ENCODE data around the gene JMJD1C. TPM values are rescaled to one million over a fixed set of nuclear protein-coding genes. Genes with fewer than 3 reads are reported as not detected.

Gene JMJD1C
- polyA plus RNA-seq, 3 donors from 2014 or later: 13.4 to 37.4 (median 16.0) TPM

DNA sequence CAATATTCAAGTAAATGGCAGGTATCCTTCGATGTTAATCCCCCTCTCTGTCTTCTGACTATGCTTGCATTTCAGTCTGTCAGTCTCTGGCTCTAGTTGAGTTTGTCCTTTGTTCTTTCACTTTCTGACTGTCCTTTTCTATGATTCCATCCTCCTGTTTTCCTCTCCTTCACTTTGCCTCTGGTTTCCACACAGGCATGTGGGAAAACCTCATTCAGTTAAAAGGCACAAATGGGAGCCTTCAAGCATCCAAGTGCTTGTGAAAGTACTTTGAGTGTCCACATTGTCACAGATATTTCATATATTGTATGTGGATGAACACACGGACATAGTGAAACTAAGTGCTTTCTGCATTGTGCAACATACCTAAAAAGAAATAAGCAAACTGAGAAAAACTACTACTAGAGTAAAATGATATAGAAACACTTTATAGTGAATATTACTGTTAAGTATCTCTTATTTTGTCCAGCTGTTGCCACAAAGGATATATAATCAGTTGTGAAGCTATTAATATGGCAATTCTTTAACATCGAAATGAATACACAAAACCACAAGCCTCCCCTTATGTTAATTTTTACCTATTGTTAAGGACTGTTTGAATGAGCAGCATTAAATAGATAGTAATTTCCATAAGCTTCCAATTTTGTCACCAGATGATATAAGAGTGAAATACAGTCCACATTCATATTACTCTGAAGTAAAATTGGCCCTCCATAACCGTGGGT lies 260.9 kb downstream of the JMJD1C start:
- Mint-ChIP-seq H3K27ac (peak overlapping the region in 5 of 6 donors; percentile 13 to 80 (median 59)), H3K9me3 (no peaks in the 10 kb centered on the region), H3K27me3 (ENCODE audit: low read depth in 3 of 3) (peaks cover 0 to 1% (median 0%) of the 10 kb centered on the region in 3 donors), H3K4me1 (peaks cover 19 to 44% of the 10 kb centered on the region in 2 donors), H3K36me3 (peaks cover 3 to 18% (median 17%) of the 10 kb centered on the region in 3 donors), H3K4me3 (peak overlapping the region in 3 of 5 donors; percentile 39 to 81 (median 59))
- DNase-seq: no peak

DNA sequence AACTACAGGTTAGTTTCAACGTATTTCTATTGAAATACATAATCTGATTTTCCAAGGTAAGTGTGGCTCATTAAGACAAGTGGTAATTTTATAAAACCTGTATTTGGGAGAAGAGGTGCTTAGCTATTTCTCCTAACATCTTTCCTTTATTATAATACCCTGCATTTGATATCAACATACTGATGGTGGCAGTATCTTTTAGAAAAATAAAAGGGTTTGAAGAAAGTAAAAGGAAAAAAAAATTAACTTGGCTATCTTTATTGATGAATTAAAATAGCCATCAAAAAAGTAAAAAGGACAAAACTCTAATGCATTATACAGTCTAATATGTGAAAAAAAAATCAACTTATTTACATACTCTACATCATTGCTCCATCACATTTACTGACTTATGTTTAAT lies 264.7 kb downstream of the JMJD1C start:
- Mint-ChIP-seq H3K4me1 (peaks cover 8 to 18% of the 10 kb centered on the region in 2 donors), H3K36me3 (peaks cover 9 to 27% (median 13%) of the 10 kb centered on the region in 3 donors), H3K9me3 (no peaks in the 10 kb centered on the region), H3K27ac (no peak overlapping the region), H3K4me3 (no peak overlapping the region), H3K27me3 (ENCODE audit: low read depth in 3 of 3) (no peaks in the 10 kb centered on the region)
- DNase-seq: no peak

DNA sequence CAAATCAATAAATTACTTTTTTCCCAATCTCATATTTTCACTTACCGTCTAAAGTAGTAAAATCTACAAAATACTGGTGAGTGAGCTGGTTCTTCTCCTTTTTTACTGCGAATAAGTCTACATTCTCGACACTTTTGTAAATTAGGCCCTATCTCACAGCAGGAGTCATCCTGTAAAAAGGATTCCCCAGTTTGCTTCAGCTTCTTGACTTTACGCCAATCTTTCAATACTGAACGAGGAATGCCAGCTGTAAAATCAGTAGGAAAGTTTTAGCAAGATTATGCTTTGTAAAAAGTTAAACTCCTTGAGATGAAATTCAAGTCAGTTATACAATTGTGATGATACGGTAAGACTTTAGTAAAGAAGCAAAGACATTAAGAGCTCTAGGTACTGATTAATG lies 265.3 kb downstream of the JMJD1C start:
- H3K27me3 Mint-ChIP-seq (ENCODE audit: low read depth in 3 of 3): no peaks in the 10 kb centered on the region
- H3K4me3 Mint-ChIP-seq: no peak overlapping the region
- no peaks in the 10 kb centered on the region for H3K9me3 Mint-ChIP-seq
- no peak overlapping the region for H3K27ac Mint-ChIP-seq
- DNase-seq: no peak
- peaks cover 9 to 27% (median 13%) of the 10 kb centered on the region in 3 donors for H3K36me3 Mint-ChIP-seq
- H3K4me1 Mint-ChIP-seq: peaks cover 8 to 17% of the 10 kb centered on the region in 2 donors

DNA sequence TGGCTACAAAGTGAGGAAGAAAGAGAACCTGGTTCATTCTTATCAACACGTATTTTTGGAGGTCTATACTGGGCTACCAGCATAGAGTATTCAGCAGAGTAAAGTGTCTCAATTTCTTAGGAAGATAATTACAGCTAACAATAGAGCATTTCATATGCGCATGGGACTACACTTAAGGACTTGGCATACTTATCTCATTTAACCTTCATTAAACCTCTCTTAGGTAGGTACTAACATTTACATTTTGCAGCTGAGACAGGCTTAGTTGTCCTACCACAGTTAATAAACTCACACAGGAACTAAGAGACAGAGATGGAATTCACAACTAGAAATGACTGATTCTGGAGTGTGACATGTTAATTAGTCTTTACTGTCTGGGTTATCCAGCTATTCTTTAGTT lies 266.1 kb downstream of the JMJD1C start:
- Mint-ChIP-seq H3K36me3 (peaks cover 9 to 26% (median 13%) of the 10 kb centered on the region in 3 donors), H3K27ac (peak overlapping the region in 2 of 6 donors; percentile 0 to 5), H3K9me3 (no peaks in the 10 kb centered on the region), H3K4me3 (no peak overlapping the region), H3K27me3 (ENCODE audit: low read depth in 3 of 3) (no peaks in the 10 kb centered on the region), H3K4me1 (peaks cover 5 to 9% of the 10 kb centered on the region in 2 donors)
- DNase-seq: no peak

DNA sequence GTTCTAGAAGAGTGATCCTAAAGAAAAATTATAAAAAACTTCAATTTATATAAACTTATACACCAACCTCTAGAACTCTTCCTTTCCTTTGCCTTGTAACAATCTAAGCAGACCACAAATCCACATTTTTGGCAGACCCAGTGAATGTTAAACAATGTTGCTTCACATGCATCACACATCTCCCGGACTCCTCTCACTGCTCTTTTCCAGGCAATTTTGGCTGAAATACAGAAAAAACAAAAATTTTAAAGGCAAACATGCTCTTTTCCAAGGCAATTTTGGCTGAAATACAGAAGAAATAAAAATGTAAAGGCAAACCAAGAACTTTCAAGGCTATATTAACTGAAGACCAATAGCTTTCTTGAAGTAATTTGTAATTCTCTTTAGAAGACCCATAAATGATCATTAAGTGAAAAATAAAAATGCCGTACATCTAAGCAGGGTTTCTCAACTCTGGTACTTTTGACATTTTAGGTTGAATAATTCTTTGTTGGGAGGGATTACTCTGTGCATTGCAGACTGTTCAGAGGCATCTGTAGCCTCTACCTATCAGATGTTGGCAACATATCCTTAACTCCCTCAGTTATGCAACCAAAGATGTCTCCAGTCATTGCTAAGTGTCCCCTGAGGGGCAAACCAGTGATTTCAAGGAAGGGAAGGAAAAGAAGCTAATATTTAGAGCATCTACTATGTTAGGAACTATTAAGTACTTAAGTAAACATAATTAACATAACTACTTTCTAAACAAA lies 268.3 kb downstream of the JMJD1C start:
- no peaks in the 10 kb centered on the region for H3K9me3 Mint-ChIP-seq
- H3K4me3 Mint-ChIP-seq: no peak overlapping the region
- peak overlapping the region in 2 of 6 donors; percentile 24 to 48 for H3K27ac Mint-ChIP-seq
- no peaks in the 10 kb centered on the region for H3K4me1 Mint-ChIP-seq
- peaks cover 20 to 43% (median 21%) of the 10 kb centered on the region in 3 donors for H3K36me3 Mint-ChIP-seq
- no peak for DNase-seq
- peaks cover 0 to 2% (median 0%) of the 10 kb centered on the region in 3 donors for H3K27me3 Mint-ChIP-seq (ENCODE audit: low read depth in 3 of 3)

DNA sequence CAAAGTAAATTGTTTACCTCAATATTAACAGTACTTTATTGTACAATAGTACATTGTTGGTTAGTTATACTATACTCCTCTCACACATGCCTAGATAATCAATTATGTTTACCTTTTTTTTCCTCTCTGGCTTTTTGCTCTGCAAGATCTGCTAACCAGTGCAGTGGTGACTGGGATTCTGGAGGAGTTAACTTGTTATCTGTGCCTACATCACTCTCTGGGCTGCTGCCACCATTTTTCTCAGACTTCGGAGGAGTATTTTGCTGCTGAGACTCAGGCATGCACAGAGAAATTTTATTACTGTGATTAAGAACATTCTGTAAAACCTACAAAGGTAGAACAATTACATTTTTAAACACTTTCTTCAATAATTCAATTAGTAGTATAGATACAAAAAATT lies 273.0 kb downstream of the JMJD1C start:
- Mint-ChIP-seq H3K27ac (peak overlapping the region in 1 of 6 donors; percentile 6), H3K27me3 (ENCODE audit: low read depth in 3 of 3) (peaks cover 0 to 3% (median 2%) of the 10 kb centered on the region in 3 donors), H3K4me1 (no peaks in the 10 kb centered on the region), H3K9me3 (no peaks in the 10 kb centered on the region), H3K36me3 (peaks cover 21 to 46% (median 30%) of the 10 kb centered on the region in 3 donors), H3K4me3 (no peak overlapping the region)
- no peak for DNase-seq

DNA sequence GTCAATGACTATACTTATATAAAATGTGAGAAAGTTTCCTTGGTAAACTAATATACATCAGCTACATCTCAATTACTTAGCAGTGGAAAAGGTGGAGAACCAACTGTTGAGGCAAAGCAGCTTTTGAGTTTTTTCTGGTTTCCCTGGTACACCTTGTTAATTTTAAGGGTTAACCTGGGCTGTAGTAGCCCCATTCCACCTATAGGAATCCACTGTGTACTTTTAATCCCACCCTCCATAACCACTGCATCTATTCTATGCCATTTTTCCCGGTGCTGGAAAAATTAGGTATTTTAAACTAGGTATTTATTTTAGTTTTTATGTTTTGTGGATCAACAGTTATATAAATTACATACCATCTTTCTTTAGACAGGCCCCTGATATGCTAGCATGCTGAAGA lies 290.2 kb downstream of the JMJD1C start:
- no peak for DNase-seq
- H3K9me3 Mint-ChIP-seq: no peaks in the 10 kb centered on the region
- peaks cover 28 to 37% (median 30%) of the 10 kb centered on the region in 3 donors for H3K36me3 Mint-ChIP-seq
- H3K27ac Mint-ChIP-seq: no peak overlapping the region
- H3K27me3 Mint-ChIP-seq (ENCODE audit: low read depth in 3 of 3): peaks cover 0 to 3% (median 2%) of the 10 kb centered on the region in 3 donors
- H3K4me3 Mint-ChIP-seq: no peak overlapping the region
- H3K4me1 Mint-ChIP-seq: peaks cover 11 to 14% of the 10 kb centered on the region in 2 donors

DNA sequence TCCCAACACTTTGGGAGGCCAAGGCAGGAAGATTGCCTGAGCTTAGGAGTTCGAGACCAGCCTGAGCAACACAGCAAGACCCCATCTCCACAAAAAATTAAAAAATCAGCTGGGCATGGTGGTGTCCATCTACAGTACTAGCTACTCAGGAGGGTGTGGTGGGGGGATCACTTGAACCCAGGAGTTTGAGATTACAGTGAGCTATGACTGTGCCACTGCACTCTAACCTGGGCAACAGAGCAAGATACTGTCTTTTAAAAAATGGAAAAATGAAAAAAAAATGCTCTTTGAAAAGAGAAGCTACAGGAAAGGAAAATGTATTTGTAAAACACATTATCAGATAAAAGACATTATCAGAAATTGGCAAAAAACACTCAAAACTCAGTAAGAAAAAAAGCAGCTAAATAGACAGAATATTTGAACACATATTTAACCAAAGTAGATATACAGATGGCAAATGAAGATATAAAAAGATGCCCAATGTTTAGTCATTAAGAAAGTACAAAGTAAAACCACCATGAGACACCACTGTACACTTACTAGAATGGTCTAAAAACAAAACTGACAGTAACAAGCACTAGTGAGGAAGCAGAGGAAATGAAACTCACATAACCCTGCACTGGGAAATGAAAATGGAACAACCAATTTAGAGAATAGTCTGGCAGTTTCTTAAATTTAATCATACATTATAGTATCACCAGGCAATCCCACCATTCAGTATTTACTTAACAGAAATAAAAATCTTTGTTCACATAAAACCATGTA lies 292.1 kb downstream of the JMJD1C start:
- H3K27ac Mint-ChIP-seq: peak overlapping the region in 5 of 6 donors; percentile 22 to 73 (median 46)
- no peaks in the 10 kb centered on the region for H3K9me3 Mint-ChIP-seq
- no peak overlapping the region for H3K4me3 Mint-ChIP-seq
- peaks cover 11 to 14% of the 10 kb centered on the region in 2 donors for H3K4me1 Mint-ChIP-seq
- peaks cover 31 to 45% (median 36%) of the 10 kb centered on the region in 3 donors for H3K36me3 Mint-ChIP-seq
- DNase-seq: no peak
- H3K27me3 Mint-ChIP-seq (ENCODE audit: low read depth in 3 of 3): peaks cover 0 to 3% (median 2%) of the 10 kb centered on the region in 3 donors

DNA sequence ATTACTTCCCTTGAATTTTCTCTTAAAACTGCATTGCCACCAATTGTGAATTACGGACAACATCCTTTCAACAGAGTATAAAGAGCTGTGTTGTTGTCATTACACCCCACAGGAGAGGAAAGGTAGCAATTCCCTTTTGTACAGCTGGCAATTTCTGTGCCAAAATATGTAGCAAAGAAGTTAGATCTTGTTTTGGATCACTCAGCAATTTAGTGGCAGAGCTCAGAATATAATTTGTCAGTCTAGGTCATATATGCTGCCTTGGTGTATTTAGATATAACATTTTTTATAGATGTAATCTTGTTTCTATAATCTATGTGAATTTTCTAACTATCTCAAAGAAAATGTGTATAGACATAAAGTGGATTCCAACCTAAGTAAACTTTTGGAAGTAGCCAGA lies 293.9 kb downstream of the JMJD1C start:
- Mint-ChIP-seq H3K36me3 (peaks cover 24 to 37% (median 27%) of the 10 kb centered on the region in 3 donors), H3K9me3 (no peaks in the 10 kb centered on the region), H3K27me3 (ENCODE audit: low read depth in 3 of 3) (peaks cover 0 to 2% (median 1%) of the 10 kb centered on the region in 3 donors), H3K27ac (no peak overlapping the region), H3K4me1 (peaks cover 11 to 14% of the 10 kb centered on the region in 2 donors), H3K4me3 (no peak overlapping the region)
- no peak for DNase-seq

DNA sequence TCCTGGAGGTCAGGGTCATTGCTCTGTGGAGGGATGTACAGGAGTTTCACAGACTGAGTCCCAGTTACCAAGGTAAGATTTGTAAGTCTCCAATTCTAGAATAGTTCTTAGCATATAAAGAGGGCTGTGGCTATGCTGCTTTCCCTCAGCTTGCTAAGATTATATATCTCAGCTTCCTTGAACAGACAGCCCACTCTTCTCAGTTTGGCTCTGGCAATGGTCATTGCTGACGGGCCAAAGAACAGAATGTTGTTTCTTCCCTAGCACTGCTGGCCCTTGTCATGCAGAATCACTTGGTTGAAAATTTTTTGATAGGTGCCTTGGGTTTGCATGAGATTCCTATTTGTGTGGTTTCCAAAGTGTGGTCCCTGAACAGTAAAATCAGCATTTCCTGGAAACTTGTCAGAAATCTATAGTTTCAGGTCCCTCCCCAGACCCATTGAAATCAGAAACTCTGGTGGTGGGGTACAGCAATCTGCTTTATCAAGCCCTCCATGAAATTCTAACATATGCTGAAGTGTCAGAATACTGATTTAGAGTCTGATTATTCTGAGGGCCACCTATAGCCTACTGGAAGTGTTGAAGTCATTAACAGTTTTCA lies 294.4 kb downstream of the JMJD1C start:
- no peak for DNase-seq
- no peak overlapping the region for H3K4me3 Mint-ChIP-seq
- no peak overlapping the region for H3K27ac Mint-ChIP-seq
- peaks cover 11 to 14% of the 10 kb centered on the region in 2 donors for H3K4me1 Mint-ChIP-seq
- H3K27me3 Mint-ChIP-seq (ENCODE audit: low read depth in 3 of 3): peaks cover 0 to 2% (median 1%) of the 10 kb centered on the region in 3 donors
- H3K9me3 Mint-ChIP-seq: no peaks in the 10 kb centered on the region
- peaks cover 24 to 35% (median 27%) of the 10 kb centered on the region in 3 donors for H3K36me3 Mint-ChIP-seq

DNA sequence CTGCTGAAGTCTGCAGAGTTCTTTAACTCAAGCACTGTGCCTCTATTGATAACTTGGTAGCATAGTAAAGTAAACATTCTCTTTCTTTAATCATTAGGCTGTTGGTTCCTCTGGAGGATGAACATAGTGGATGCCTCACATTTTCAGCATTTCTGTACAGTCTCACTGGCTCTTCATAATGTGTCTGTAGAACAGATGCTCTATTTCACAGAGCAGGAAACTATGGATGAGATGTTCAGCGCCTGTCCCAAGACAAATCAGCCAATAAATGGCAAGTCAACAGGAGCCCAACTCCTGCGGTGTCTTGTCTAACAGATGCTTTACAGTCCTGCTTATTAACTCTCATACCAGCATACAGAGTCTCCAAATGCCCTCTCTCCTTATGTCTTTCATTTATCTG lies 296.2 kb downstream of the JMJD1C start:
- H3K36me3 Mint-ChIP-seq: peaks cover 20 to 34% (median 27%) of the 10 kb centered on the region in 3 donors
- peak overlapping the region in 1 of 6 donors; percentile 1 for H3K27ac Mint-ChIP-seq
- peaks cover 11 to 14% of the 10 kb centered on the region in 2 donors for H3K4me1 Mint-ChIP-seq
- H3K27me3 Mint-ChIP-seq (ENCODE audit: low read depth in 3 of 3): peaks cover 0 to 1% (median under 1%) of the 10 kb centered on the region in 3 donors
- no peak for DNase-seq
- H3K9me3 Mint-ChIP-seq: no peaks in the 10 kb centered on the region
- H3K4me3 Mint-ChIP-seq: no peak overlapping the region

DNA sequence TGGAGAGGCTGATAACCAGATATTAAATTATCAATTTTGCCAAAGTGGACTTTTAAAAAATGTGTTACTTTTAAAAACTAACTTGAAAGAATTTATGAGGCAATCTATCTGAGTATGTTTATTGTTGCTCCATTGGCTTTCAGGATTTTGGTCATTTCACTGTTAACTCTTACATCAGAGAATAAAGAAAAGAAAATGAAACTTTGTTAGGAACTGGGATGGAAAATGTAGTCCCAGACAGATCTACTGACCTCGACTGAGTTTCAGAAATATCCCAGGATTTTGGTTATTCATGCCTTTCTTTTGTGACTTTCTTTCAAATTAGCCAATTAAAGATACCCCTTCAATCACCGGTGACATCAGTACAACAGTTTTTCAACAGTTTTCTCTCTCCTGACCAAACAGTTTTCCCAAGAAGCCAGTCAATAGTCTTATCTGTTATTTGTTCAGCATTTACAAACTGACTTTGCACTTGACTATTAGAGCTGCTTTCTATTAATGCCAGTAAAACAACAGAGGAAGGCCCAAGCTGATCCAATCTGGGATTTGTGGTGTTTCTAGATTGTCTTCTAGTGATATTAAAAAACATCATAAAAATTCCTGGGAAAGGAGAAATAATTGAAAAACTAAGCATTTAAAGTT lies 296.8 kb downstream of the JMJD1C start:
- Mint-ChIP-seq H3K9me3 (no peaks in the 10 kb centered on the region), H3K36me3 (peaks cover 17 to 29% (median 22%) of the 10 kb centered on the region in 3 donors), H3K4me1 (peaks cover 8 to 9% of the 10 kb centered on the region in 2 donors), H3K27me3 (ENCODE audit: low read depth in 3 of 3) (peaks cover 0 to 1% (median 0%) of the 10 kb centered on the region in 3 donors), H3K4me3 (no peak overlapping the region), H3K27ac (peak overlapping the region in 2 of 6 donors; percentile 22 to 48)
- no peak for DNase-seq

All from immature natural killer cell (primary cell).